ENCODE measurements around the gene TP53BP1. TPM values are rescaled to one million over a fixed set of nuclear protein-coding genes. Genes with fewer than 3 reads are reported as not detected.

The TP53BP1 gene
- total RNA-seq, 4 donors from 2014 or later: 11.9 to 27.6 (median 20.6) TPM

DNA sequence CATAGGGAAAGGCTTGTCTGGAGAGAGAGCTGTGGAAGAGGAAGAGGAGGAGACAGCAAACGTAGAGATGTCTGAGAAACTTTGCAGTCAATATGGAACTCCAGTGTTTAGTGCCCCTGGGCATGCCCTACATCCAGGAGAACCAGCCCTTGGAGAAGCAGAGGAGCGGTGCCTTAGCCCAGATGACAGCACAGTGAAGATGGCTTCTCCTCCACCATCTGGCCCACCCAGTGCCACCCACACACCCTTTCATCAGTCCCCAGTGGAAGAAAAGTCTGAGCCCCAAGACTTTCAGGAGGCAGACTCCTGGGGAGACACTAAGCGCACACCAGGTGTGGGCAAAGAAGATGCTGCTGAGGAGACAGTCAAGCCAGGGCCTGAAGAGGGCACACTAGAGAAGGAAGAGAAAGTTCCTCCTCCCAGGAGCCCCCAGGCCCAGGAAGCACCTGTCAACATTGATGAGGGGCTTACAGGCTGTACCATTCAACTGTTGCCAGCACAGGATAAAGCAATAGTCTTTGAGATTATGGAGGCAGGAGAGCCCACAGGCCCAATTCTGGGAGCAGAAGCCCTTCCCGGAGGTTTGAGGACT is 31.4 kb upstream of the TP53BP1 start:
- H3K4me3 ChIP-seq: no peak overlapping the region
- no peaks in the 10 kb centered on the region for H3K27me3 ChIP-seq
- WGBS, 2 donors: 73 to 78% methylated on average over 2 to 3 of the region's 4 CpGs
- no peaks in the 10 kb centered on the region for H3K9me3 ChIP-seq
- no peak overlapping the region for H3K27ac ChIP-seq
- no peak for TF ChIP-seq POLR2A (IDR thresholded peaks at IDR 0.05)
- H3K36me3 ChIP-seq: peaks cover 0 to 44% (median 0%) of the 10 kb centered on the region in 3 donors
- DNase-seq: no peak
- no peaks in the 10 kb centered on the region for H3K4me1 ChIP-seq
- intact Hi-C loops (cut with DNase I): no loop called here

DNA sequence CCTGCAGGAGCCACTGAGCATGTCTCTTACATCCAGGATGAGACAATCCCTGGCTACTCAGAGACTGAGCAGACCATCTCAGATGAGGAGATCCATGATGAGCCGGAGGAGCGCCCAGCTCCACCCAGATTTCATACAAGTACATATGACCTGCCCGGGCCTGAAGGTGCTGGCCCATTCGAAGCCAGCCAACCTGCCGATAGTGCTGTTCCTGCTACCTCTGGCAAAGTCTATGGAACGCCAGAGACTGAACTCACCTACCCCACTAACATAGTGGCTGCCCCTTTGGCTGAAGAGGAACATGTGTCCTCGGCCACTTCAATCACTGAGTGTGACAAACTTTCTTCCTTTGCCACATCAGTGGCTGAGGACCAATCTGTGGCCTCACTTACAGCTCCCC is 30.7 kb upstream of the TP53BP1 start:
- Histone ChIP-seq H3K36me3 (peaks cover 0 to 44% (median 0%) of the 10 kb centered on the region in 3 donors), H3K4me3 (no peak overlapping the region), H3K27ac (no peak overlapping the region), H3K9me3 (no peaks in the 10 kb centered on the region), H3K4me1 (peaks cover 0 to 6% (median 0%) of the 10 kb centered on the region in 3 donors), H3K27me3 (peaks cover 0 to 6% (median 0%) of the 10 kb centered on the region in 4 donors)
- DNase-seq: no peak
- intact Hi-C loops (cut with DNase I): no loop called here
- WGBS, 2 donors: 43 to 69% methylated on average over 7 of the region's 7 CpGs
- TF ChIP-seq, protein P1, sequence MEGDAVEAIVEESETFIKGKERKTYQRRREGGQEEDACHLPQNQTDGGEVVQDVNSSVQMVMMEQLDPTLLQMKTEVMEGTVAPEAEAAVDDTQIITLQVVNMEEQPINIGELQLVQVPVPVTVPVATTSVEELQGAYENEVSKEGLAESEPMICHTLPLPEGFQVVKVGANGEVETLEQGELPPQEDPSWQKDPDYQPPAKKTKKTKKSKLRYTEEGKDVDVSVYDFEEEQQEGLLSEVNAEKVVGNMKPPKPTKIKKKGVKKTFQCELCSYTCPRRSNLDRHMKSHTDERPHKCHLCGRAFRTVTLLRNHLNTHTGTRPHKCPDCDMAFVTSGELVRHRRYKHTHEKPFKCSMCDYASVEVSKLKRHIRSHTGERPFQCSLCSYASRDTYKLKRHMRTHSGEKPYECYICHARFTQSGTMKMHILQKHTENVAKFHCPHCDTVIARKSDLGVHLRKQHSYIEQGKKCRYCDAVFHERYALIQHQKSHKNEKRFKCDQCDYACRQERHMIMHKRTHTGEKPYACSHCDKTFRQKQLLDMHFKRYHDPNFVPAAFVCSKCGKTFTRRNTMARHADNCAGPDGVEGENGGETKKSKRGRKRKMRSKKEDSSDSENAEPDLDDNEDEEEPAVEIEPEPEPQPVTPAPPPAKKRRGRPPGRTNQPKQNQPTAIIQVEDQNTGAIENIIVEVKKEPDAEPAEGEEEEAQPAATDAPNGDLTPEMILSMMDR (IDR thresholded peaks at IDR 0.05): no peak
- TF ChIP-seq POLR2A (IDR thresholded peaks at IDR 0.05): no peak

DNA sequence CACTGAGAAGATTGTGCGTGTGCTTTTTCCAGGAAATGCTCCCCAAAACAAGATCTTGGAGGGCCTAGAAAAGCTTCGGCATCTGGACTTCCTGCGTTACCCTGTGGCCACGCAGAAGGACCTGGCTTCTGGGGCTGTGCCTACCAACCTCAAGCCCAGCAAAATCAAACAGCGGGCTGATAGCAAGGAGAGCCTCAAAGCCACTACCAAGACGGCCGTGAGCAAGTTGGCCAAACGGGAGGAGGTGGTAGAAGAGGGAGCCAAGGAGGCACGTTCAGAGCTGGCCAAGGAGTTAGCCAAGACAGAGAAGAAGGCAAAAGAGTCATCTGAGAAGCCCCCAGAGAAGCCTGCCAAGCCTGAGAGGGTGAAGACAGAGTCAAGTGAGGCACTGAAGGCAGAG is 29.3 kb upstream of the TP53BP1 start:
- TF ChIP-seq, protein P1 (IDR thresholded peaks at IDR 0.05): no peak
- TF ChIP-seq POLR2A (IDR thresholded peaks at IDR 0.05): no peak
- H3K36me3 ChIP-seq: peaks cover 0 to 44% (median 0%) of the 10 kb centered on the region in 3 donors

DNA sequence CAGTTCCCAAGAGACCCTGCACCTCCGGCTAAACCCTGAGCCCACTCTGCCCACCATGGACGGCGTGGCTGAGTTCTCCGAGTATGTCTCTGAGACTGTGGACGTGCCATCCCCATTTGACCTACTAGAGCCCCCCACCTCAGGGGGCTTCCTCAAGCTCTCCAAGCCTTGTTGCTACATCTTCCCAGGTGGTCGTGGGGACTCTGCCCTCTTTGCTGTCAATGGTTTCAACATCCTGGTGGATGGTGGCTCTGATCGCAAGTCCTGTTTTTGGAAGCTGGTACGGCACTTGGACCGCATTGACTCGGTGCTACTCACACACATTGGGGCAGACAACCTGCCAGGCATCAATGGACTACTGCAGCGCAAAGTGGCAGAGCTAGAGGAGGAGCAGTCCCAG is 28.5 kb upstream of the TP53BP1 start:
- TF ChIP-seq, protein P1 (IDR thresholded peaks at IDR 0.05): no peak
- TF ChIP-seq POLR2A (IDR thresholded peaks at IDR 0.05): no peak
- 64 to 93% methylated on average over 2 to 5 of the region's 11 CpGs for WGBS, 2 donors
- Histone ChIP-seq H3K4me3 (no peak overlapping the region), H3K27ac (no peak overlapping the region), H3K4me1 (peaks cover 0 to 29% (median 4%) of the 10 kb centered on the region in 3 donors), H3K27me3 (peaks cover 0 to 28% (median 0%) of the 10 kb centered on the region in 4 donors), H3K36me3 (peaks cover 0 to 44% (median 0%) of the 10 kb centered on the region in 3 donors), H3K9me3 (no peaks in the 10 kb centered on the region)
- intact Hi-C loops (cut with DNase I): no loop called here
- DNase-seq: no peak

More for the DNA sequence above, 29.3 kb upstream of the TP53BP1 start:
- Histone ChIP-seq H3K27ac (no peak overlapping the region), H3K27me3 (peaks cover 0 to 20% (median 0%) of the 10 kb centered on the region in 4 donors), H3K4me1 (peaks cover 0 to 20% (median 4%) of the 10 kb centered on the region in 3 donors), H3K9me3 (no peaks in the 10 kb centered on the region), H3K4me3 (no peak overlapping the region)
- 60 to 76% methylated on average over 1 to 7 of the region's 9 CpGs for WGBS, 2 donors
- intact Hi-C loops (cut with DNase I): no loop called here
- DNase-seq: no peak

DNA sequence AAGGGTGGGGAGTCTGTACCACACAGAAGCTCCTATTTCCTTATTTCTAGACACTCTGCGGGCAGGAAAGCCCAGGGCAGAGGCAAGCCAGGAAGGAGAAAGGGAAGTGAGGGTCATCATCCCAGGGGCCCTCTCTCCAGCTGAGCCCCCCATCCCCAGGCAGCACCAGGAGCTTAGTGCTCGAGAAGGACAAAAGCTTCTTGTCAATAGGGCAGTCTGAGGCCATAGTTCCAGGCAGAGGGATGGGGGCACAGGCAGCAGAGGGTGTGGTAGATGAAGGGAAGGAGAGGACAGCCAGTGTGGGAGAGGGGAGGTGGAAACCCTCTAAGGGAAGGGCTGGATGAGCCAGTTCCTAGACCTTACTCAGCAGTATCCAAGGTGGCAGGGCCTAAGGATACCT is 27.2 kb upstream of the TP53BP1 start:
- peaks cover 0 to 40% (median 8%) of the 10 kb centered on the region in 3 donors for H3K4me1 ChIP-seq
- no peak overlapping the region for H3K4me3 ChIP-seq
- DNase-seq: no peak
- H3K27me3 ChIP-seq: peaks cover 0 to 35% (median 0%) of the 10 kb centered on the region in 4 donors
- intact Hi-C loops (cut with DNase I): no loop called here
- no peak for TF ChIP-seq POLR2A (IDR thresholded peaks at IDR 0.05)
- TF ChIP-seq, protein P1 (IDR thresholded peaks at IDR 0.05): no peak
- H3K36me3 ChIP-seq: peaks cover 0 to 44% (median 0%) of the 10 kb centered on the region in 3 donors
- no peaks in the 10 kb centered on the region for H3K9me3 ChIP-seq
- no peak overlapping the region for H3K27ac ChIP-seq
- WGBS, 2 donors: 81 to 90% methylated on average over 2 of the region's 2 CpGs

Measured in esophagus squamous epithelium (tissue), 5 donors.